D721Med (cell line): ENCODE data around the gene SUMO2.
"Not testable (repeated sequence)": the region's sequence is repeated elsewhere in the genome, so short reads cannot be mapped to it uniquely, and the experiment has no call there.

Experiments
- DNase-seq: peaks from one replicate; pipeline ENCODE4 v3.0.0; 2011; ENCODE audit warnings: low spot score; ENCODE audit not compliant: insufficient read length
- FAIRE-seq: peaks from 2 replicates; lab custom pipeline; 2011; peaks lifted over from hg19 to GRCh38; lab: Jason Lieb, UNC
- TF ChIP-seq, protein P1 (sequence below): IDR thresholded peaks from 2 replicates; pipeline ENCODE4 v1.5.1; 2012; ENCODE audit warnings: mild to moderate bottlenecking, control low read depth; ENCODE audit not compliant: insufficient read depth; ENCODE audit errors: missing control alignments

SUMO2 gene

GRCh38 chr17:75225016-75225415, 42.3 kb upstream of the SUMO2 start:
- TF ChIP-seq, protein P1, sequence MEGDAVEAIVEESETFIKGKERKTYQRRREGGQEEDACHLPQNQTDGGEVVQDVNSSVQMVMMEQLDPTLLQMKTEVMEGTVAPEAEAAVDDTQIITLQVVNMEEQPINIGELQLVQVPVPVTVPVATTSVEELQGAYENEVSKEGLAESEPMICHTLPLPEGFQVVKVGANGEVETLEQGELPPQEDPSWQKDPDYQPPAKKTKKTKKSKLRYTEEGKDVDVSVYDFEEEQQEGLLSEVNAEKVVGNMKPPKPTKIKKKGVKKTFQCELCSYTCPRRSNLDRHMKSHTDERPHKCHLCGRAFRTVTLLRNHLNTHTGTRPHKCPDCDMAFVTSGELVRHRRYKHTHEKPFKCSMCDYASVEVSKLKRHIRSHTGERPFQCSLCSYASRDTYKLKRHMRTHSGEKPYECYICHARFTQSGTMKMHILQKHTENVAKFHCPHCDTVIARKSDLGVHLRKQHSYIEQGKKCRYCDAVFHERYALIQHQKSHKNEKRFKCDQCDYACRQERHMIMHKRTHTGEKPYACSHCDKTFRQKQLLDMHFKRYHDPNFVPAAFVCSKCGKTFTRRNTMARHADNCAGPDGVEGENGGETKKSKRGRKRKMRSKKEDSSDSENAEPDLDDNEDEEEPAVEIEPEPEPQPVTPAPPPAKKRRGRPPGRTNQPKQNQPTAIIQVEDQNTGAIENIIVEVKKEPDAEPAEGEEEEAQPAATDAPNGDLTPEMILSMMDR: no peak
- no peak for DNase-seq
- no peak for FAIRE-seq

DNA sequence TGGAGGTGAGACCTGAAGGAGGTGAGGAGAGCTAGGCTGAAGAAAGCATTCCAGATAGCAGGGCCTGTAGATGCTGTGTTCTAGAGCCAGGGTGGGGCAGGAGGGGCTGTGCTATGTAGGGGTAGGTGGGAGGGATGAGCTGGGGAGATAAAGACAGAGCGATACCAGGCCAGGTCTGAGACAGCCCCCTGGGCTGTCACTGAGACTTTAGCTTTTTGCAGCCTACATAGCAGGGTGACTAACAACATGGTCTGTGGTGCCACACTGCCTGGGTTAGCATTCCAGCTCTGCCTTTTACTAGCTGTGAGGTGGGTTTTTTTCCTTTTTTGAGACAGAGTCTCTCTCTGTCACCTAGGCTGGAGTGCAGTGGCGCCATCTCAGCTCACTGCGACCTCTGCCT, 37.1 kb upstream of the SUMO2 start:
- FAIRE-seq (no peak), DNase-seq (no peak)
- TF ChIP-seq, protein P1: no peak

GRCh38 chr17:75218131-75218530, 35.4 kb upstream of the SUMO2 start:
- TF ChIP-seq, protein P1: no peak
- DNase-seq (no peak), FAIRE-seq (no peak)

- TF ChIP-seq, protein P1: no peak
- FAIRE-seq (no peak), DNase-seq (no peak)
Observed at GRCh38 chr17:75209061-75209460, 26.3 kb upstream of the SUMO2 start.

DNA sequence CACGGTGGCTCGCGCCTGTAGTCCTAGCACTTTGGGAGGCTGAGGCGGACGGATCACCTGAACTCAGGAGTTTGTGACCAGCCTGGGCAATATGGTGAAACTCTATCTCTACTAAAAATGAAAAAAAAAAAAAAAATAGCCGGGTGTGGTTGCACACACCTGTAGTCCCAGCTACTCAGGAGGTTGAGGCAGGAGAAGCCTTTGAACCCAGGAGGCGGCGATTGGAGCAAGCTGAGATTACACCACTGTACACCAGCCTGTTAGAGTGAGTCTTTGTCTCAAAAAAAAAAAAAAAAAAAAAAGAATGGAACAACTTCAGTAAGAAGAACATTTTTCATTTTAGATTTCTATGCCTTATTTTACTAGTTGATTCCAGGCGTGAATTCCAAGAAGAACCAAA, 25.4 kb upstream of the SUMO2 start:
- DNase-seq (no peak), FAIRE-seq (no peak)
- TF ChIP-seq, protein P1: no peak

- DNase-seq (no peak), FAIRE-seq (no peak)
- TF ChIP-seq, protein P1: no peak
Observed at GRCh38 chr17:75207760-75208159, 25.0 kb upstream of the SUMO2 start.

DNA sequence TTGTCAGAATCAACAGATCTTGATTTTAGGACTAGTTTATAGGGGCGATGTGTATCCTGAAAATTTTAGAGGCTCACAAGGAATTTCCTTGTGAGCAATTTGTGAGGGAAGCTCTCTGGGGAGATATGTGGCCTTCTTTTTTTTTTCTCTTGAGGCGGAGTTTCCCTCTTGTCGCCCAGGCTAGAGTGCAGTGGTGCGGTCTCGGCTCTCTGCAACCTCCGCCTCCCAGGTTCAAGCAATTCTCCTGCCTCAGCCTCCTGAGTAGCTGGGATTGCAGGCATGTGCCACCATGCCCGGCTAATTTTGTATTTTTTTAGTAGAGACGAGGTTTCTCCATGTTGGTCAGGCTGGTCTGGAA, 24.3 kb upstream of the SUMO2 start:
- DNase-seq, FAIRE-seq: not testable (repeated sequence)

- TF ChIP-seq, protein P1: no peak
- DNase-seq (no peak), FAIRE-seq (no peak)
Observed at GRCh38 chr17:75205793-75206163, 23.0 kb upstream of the SUMO2 start.
